ENCODE measurements around the gene TLCD1. TPM values are rescaled to one million over a fixed set of nuclear protein-coding genes. Genes with fewer than 3 reads are reported as not detected.
A peak's percentile ranks its signal among the peaks of the same experiment; 100 is the strongest.

TLCD1 gene
- total and polyA plus RNA-seq, 10 of the 15 experiments (the other 5 are each of a cell fraction or from before 2014, with no cell fraction given) = 2.9 to 19.8 (median 7.7) TPM

- TF ChIP-seq ZNF274 (IDR thresholded peaks at IDR 0.05; ENCODE audit: insufficient read depth, insufficient read length) (no peak), EED (IDR thresholded peaks at IDR 0.05; ENCODE audit: low read depth) (no peak), BACH1 (IDR thresholded peaks at IDR 0.05; ENCODE audit: borderline replicate concordance) (no peak), SMC3 (IDR thresholded peaks at IDR 0.05; ENCODE audit: borderline replicate concordance, low read length) (peak; percentile 18; the same call in 1 of the 2 replicates)
Observed at GRCh38 chr17:28675980-28676379, 50.1 kb downstream of the TLCD1 start (continued).

- BruUV-seq (replicated peaks) = no TSS peak
- SMC1A ChIA-PET (ENCODE audit: uncharacterized antibody, unreplicated experiment) = interaction anchor here (1.5 to 2.4 kb wide), 2 partner anchors 29 to 32 kb away, joined by 5 to 9 read pairs; no protein-coding TSS in a partner anchor
- 82% methylated on average over 3 of the region's 3 CpGs for WGBS (ENCODE audit: insufficient coverage, insufficient replicate concordance, low lambda C conversion rate, missing lambda C conversion rate)
Observed at GRCh38 chr17:28675490-28675889, 50.5 kb downstream of the TLCD1 start.

More at GRCh38 chr17:28675490-28675889, 50.5 kb downstream of the TLCD1 start:
- CTCF ChIA-PET = interaction anchor here (1.0 to 5.5 kb wide), 4 partner anchors 14 to 45 kb away, joined by 3 to 56 read pairs (median 14); partner anchors contain the start of genes BLTP2, SDF2 and SUPT6H
- POLR2A ChIA-PET = interaction anchor here (1.3 to 1.4 kb wide), 2 partner anchors 14 to 31 kb away, joined by 4 to 7 read pairs; partner anchors contain the start of genes BLTP2, SDF2 and SUPT6H
- H3K9ac ChIP-seq (ENCODE audit: control insufficient read depth, insufficient read depth, low read length) = no peak overlapping the region
- FAIRE-seq (no peak), DNase-seq (ENCODE audit: low read depth, low spot score) (no peak), ATAC-seq (no peak)
- no peak overlapping the region for H3K4me2 ChIP-seq (ENCODE audit: control insufficient read depth, insufficient read depth)
- peaks cover 30 to 58% of the 10 kb centered on the region in 2 experiments for H3K36me3 ChIP-seq (ENCODE audit: control insufficient read depth in 2 of 2, insufficient read depth in 2 of 2, low read length in 1 of 2)
- H2AFZ ChIP-seq (ENCODE audit: control insufficient read depth, low read depth, low read length) = no peak overlapping the region
- no peaks in the 10 kb centered on the region for H3K9me3 ChIP-seq (replicated peaks; ENCODE audit: control insufficient read depth, insufficient read depth, low read length)
- H3K4me3 ChIP-seq = no peak overlapping the region
- RAD21 ChIA-PET (ENCODE audit: unreplicated experiment) = interaction anchor here (1.1 to 2.0 kb wide), 2 partner anchors 28 to 35 kb away, joined by 3 to 11 read pairs; no protein-coding TSS in a partner anchor
- intact Hi-C loops (cut with micrococcal nuclease; ENCODE audit: unreplicated experiment) (no loop called here), in situ Hi-C loops (cut with MboI) (no loop called here)
- H3K27me3 ChIP-seq (replicated peaks in 1 of 2; ENCODE audit: control insufficient read depth in 2 of 2, insufficient read depth in 2 of 2, low read length in 1 of 2) = no peaks in the 10 kb centered on the region
- no peaks in the 10 kb centered on the region for H4K20me1 ChIP-seq (ENCODE audit: control insufficient read depth, insufficient read depth)
- no peak overlapping the region for H3K27ac ChIP-seq (ENCODE audit: control insufficient read depth, insufficient read depth)
- TF ChIP-seq ATF2 (IDR thresholded peaks at IDR 0.05; ENCODE audit: low read length) = no peak
- no peak for TF ChIP-seq FOXM1 (IDR thresholded peaks at IDR 0.05; ENCODE audit: low read depth, low read length)
- TF ChIP-seq NFXL1 (IDR thresholded peaks at IDR 0.05; ENCODE audit: borderline replicate concordance) = no peak
- no peak for TF ChIP-seq TARDBP (IDR thresholded peaks at IDR 0.05; ENCODE audit: borderline replicate concordance)
- no peak for TF ChIP-seq ZNF207 (IDR thresholded peaks at IDR 0.05; ENCODE audit: borderline replicate concordance)
- no peak for TF ChIP-seq SMARCA5 (IDR thresholded peaks at IDR 0.05)
- no peak for TF ChIP-seq REST (IDR thresholded peaks at IDR 0.05; ENCODE audit: low read depth, low read length)
- TF ChIP-seq EP300 (IDR thresholded peaks at IDR 0.05; ENCODE audit: borderline replicate concordance in 1 of 2, control insufficient read depth in 1 of 2, low read depth in 2 of 2, low read length in 2 of 2) = no peak
- TF ChIP-seq RAD51 (IDR thresholded peaks at IDR 0.05) = no peak
- TF ChIP-seq, protein P1, sequence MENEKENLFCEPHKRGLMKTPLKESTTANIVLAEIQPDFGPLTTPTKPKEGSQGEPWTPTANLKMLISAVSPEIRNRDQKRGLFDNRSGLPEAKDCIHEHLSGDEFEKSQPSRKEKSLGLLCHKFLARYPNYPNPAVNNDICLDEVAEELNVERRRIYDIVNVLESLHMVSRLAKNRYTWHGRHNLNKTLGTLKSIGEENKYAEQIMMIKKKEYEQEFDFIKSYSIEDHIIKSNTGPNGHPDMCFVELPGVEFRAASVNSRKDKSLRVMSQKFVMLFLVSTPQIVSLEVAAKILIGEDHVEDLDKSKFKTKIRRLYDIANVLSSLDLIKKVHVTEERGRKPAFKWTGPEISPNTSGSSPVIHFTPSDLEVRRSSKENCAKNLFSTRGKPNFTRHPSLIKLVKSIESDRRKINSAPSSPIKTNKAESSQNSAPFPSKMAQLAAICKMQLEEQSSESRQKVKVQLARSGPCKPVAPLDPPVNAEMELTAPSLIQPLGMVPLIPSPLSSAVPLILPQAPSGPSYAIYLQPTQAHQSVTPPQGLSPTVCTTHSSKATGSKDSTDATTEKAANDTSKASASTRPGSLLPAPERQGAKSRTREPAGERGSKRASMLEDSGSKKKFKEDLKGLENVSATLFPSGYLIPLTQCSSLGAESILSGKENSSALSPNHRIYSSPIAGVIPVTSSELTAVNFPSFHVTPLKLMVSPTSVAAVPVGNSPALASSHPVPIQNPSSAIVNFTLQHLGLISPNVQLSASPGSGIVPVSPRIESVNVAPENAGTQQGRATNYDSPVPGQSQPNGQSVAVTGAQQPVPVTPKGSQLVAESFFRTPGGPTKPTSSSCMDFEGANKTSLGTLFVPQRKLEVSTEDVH (IDR thresholded peaks at IDR 0.05; ENCODE audit: low read depth, partially characterized antibody) = no peak
- no peak for TF ChIP-seq PAX5 (IDR thresholded peaks at IDR 0.05; ENCODE audit: borderline replicate concordance, low read depth, low read length)
- H3K4me1 ChIP-seq (ENCODE audit: control insufficient read depth, insufficient read depth, low read length) = no peaks in the 10 kb centered on the region
- no peaks in the 10 kb centered on the region; the same call in 1 of the 2 replicates for H3K79me2 ChIP-seq (ENCODE audit: control insufficient read depth, insufficient read depth, low read length)

Measured in GM12878 (cell line).